Heart right ventricle (tissue), 16 donors: ENCODE data around the gene CELF4. TPM values are rescaled to one million over a fixed set of nuclear protein-coding genes. Genes with fewer than 3 reads are reported as not detected.

ENCODE experiments used
- ATAC-seq, 8 donors: fragments of 200-7000 bp; cut with Tn5 transposase; one replicate each; pipeline ENCODE4 v1.9.1; 2020; ENCODE audit warnings: mild to moderate bottlenecking in 8 of 8, moderate library complexity in 8 of 8, moderate number of reproducible peaks in 1 of 8
- DNase-seq, 2 donors: peaks; one replicate each; pipeline ENCODE4 v3.0.0-alpha.2; 2020
- H3K27ac ChIP-seq, 10 donors: fragments of 200-600 bp; sonication (generic) in 2 of 10; one replicate each; pipeline versions ENCODE4 v1.5.0 to v1.8.0; 2020 to 2022; ENCODE audit warnings: mild to moderate bottlenecking in 3 of 10
- H3K27me3 ChIP-seq, 7 donors: fragments of 200-600 bp; one replicate each; pipeline ENCODE4 v1.8.0; 2021 to 2022; ENCODE audit warnings: mild to moderate bottlenecking in 2 of 7
- H3K36me3 ChIP-seq, 9 donors: fragments of 200-600 bp; sonication (generic) in 1 of 9; one replicate each; pipeline versions ENCODE4 v1.5.0 to v1.8.0; 2020 to 2022; ENCODE audit warnings: mild to moderate bottlenecking in 2 of 9
- H3K4me1 ChIP-seq, 9 donors: fragments of 200-600 bp; sonication (generic) in 1 of 9; one replicate each; pipeline versions ENCODE4 v1.5.0 to v1.8.0; 2020 to 2022; ENCODE audit warnings: mild to moderate bottlenecking in 4 of 9
- H3K4me3 ChIP-seq, 10 donors: fragments of 200-600 bp; sonication (generic) in 2 of 10; one replicate each; pipeline versions ENCODE4 v1.5.0 to v1.8.0; 2020 to 2022; ENCODE audit warnings: mild to moderate bottlenecking in 7 of 10, moderate library complexity in 2 of 10
- H3K9me3 ChIP-seq, 11 donors: fragments of 200-600 bp in 10 of 11; sonication (generic) in 2 of 11; one replicate each; pipeline versions ENCODE4 v1.5.0 to v1.8.0; 2013 to 2022; ENCODE audit warnings: mild to moderate bottlenecking in 2 of 11, control low read depth in 1 of 11, moderate library complexity in 1 of 11
- WGBS, 2 donors: extraction: QIAGEN DNeasy Blood & Tissue Kit; methylation state at CpG; one replicate each; pipeline ENCODE4 v1.1.7; 2013; ENCODE audit warnings: inconsistent platforms in 1 of 2; 5-methylcytosine and 5-hydroxymethylcytosine counted together
- intact Hi-C, 10 donors: fragments of 100-400 bp; cut with DNase I; formaldehyde crosslinking; loops; one replicate each; pipeline versions ENCODE4 v1.11.1 to v1.14.2; 2022
- polyA plus RNA-seq, 2 donors: library from polyadenylated mRNA; stranded (reverse); fragments of 200-250 nt; gene quantifications; one replicate each; pipeline ENCODE4 v1.2.3, GENCODE V29; 2013
- total RNA-seq, 10 donors: library from RNA; stranded (reverse); fragmentation: NEBNext Ultra II Directional in 3 of 10; extraction: Animal tissue kit (Norgen Biotek cat#: 25700) in 3 of 10; gene quantifications; one replicate each; pipeline versions ENCODE4 v1.2.1 to v1.2.4, GENCODE V29; 2021 to 2023
- TF ChIP-seq, protein P1 (sequence below), 9 donors: fragments of 200-600 bp; sonication (generic) in 2 of 9; IDR thresholded peaks; one replicate each; pipeline versions ENCODE4 v1.5.0 to v1.8.0; 2021 to 2022; ENCODE audit warnings: antibody characterized with exemption in 9 of 9, mild to moderate bottlenecking in 5 of 9, moderate library complexity in 1 of 9
- donor health status: Arrhythmogenic right ventricular cardiomyopathy.
- donor health status: ischemic (EF 13 %, LVEDD 7.1; RV severe dilation, severe dysfunction).
- donor health status: healthy with polysubstance abuse.
- donor health status: DM: no; HTN: yes; CAD: no.
- donor health status: DM: no; HTN: no; CAD: no.
- donor health status: ischemic (EF 25% LVEDD 6.9; RV normal size, moderate dysfunction).
- donor health status: ischemic (EF 25% LVEDD 5.7; RV mildly dilated, moderate dysfunction).
- donor health status: healthy.
- donor health status: DM: yes; HTN: yes; CAD: no.
- donor health status: Ischemic cardiomyopathy.
- donor health status: ischemic (EF 35%, LVEDD 5.7; RV mildly dilated, moderate dysfunction).
- donor health status: nonischemic (EF 11% LVEDD 7.7; RV severe dilation, severe dysfunction).
- donor health status: DM: yes; HTN: yes; CAD: no.
- donor health status: PGD.
- donor health status: ischemic (EF 29% LVEDD 5.4; RV normal size, mild dysfunction).
- donor health status: nonischemic (EF 23%, LVEDD 6.1; RV moderate dilation, normal function).

CELF4 gene
- total and polyA plus RNA-seq, 12 donors: 0.07 to 1.2 (median 0.31) TPM; not detected in 1

DNA sequence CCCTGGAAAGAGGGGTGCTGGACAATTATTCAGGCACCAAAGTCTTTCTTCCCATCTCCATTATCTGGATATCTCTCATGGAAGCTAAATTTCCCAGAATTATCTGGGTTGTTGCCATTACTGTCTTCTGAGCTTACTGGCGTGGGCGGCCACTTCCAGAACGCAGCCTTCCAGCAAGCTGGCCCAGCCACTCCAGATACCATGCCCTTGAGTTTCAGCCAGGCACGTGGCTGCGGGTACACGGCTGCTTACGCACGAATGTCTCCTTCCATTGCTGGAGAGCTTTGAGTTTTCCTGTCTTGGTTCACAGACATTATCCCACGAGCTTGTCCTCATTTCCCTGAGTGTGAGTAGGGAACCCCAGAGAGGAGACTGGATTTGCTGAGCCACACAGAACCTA lies 32.7 kb downstream of the CELF4 start:
- H3K27me3 ChIP-seq: peaks cover 0 to 74% (median 33%) of the 10 kb centered on the region in 7 donors
- intact Hi-C loops: loop anchor here in 3 of 10 donors (5.0 to 10.0 kb wide), 3 partner anchors 48 to 146 kb away; no protein-coding TSS in a partner anchor
- no peak for DNase-seq

DNA sequence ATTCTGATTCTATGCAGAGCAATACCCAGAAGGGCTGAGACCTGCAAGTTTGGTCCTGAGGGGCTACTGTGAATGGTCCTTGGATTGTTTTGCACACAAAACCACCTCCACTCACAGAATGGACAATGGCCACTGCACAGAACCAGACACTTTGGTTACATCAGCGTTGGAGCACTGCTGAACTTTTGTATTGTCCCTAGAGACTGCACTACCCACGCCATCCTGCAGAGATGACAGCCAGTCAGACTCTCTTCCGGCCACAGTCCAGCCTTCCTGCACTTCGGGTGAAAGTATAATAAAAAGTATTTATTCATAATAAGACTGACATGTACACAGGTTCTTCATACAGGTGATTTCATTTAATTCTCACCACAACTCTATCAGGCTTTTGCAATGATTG lies 35.7 kb downstream of the CELF4 start:
- intact Hi-C loops: loop anchor here in 3 of 10 donors (5.0 to 10.0 kb wide), 3 partner anchors 45 to 143 kb away; no protein-coding TSS in a partner anchor
- Histone ChIP-seq H3K27ac (no peak overlapping the region), H3K4me3 (no peak overlapping the region), H3K9me3 (no peaks in the 10 kb centered on the region), H3K4me1 (peaks cover 0 to 22% (median 11%) of the 10 kb centered on the region in 9 donors), H3K27me3 (peaks cover 0 to 85% (median 35%) of the 10 kb centered on the region in 7 donors), H3K36me3 (no peaks in the 10 kb centered on the region)
- TF ChIP-seq, protein P1, sequence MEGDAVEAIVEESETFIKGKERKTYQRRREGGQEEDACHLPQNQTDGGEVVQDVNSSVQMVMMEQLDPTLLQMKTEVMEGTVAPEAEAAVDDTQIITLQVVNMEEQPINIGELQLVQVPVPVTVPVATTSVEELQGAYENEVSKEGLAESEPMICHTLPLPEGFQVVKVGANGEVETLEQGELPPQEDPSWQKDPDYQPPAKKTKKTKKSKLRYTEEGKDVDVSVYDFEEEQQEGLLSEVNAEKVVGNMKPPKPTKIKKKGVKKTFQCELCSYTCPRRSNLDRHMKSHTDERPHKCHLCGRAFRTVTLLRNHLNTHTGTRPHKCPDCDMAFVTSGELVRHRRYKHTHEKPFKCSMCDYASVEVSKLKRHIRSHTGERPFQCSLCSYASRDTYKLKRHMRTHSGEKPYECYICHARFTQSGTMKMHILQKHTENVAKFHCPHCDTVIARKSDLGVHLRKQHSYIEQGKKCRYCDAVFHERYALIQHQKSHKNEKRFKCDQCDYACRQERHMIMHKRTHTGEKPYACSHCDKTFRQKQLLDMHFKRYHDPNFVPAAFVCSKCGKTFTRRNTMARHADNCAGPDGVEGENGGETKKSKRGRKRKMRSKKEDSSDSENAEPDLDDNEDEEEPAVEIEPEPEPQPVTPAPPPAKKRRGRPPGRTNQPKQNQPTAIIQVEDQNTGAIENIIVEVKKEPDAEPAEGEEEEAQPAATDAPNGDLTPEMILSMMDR (IDR thresholded peaks at IDR 0.05): no peak
- ATAC-seq (peak in 6 of 8 donors; percentile 50 to 88 (median 74)), DNase-seq (peak in 1 of 2 donors; percentile 33)
- 37 to 41% methylated on average over 4 of the region's 4 CpGs for WGBS, 2 donors

More for the DNA sequence above, 32.7 kb downstream of the CELF4 start:
- TF ChIP-seq, protein P1 (IDR thresholded peaks at IDR 0.05): no peak
- peaks cover 0 to 30% (median 11%) of the 10 kb centered on the region in 9 donors for H3K4me1 ChIP-seq
- H3K27ac ChIP-seq: no peak overlapping the region
- WGBS, 2 donors: 82 to 86% methylated on average over 9 of the region's 9 CpGs
- H3K9me3 ChIP-seq: no peaks in the 10 kb centered on the region
- no peaks in the 10 kb centered on the region for H3K36me3 ChIP-seq
- no peak for ATAC-seq
- H3K4me3 ChIP-seq: no peak overlapping the region

DNA sequence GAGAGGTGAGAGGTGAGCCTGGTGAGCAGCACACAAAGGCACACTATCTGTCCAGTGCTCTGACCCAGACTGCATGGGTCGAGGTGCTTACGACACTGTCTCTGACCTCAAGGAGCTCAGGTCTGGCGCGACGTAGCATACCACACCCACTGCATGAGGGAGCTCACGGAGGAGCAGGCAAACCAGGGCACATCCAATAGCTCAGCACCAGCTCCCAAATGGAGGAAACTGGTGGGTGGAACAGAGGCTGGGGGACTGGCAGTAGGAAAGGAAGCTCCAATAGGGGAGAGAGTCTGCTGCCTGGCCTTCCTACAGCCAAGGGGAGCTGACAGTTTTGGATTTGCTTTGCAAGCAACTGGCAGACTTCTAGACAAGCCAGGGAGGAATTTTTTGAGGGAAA lies 36.3 kb downstream of the CELF4 start:
- H3K27me3 ChIP-seq: peaks cover 0 to 88% (median 41%) of the 10 kb centered on the region in 7 donors
- ATAC-seq (no peak), DNase-seq (no peak)
- no peaks in the 10 kb centered on the region for H3K36me3 ChIP-seq
- WGBS, 2 donors: 77 to 81% methylated on average over 6 of the region's 6 CpGs
- H3K4me3 ChIP-seq: no peak overlapping the region
- no peak overlapping the region for H3K27ac ChIP-seq
- no peaks in the 10 kb centered on the region for H3K9me3 ChIP-seq
- H3K4me1 ChIP-seq: peaks cover 0 to 22% (median 11%) of the 10 kb centered on the region in 9 donors
- intact Hi-C loops: no loop called here
- TF ChIP-seq, protein P1 (IDR thresholded peaks at IDR 0.05): no peak

- H3K27ac ChIP-seq: no peak overlapping the region
- intact Hi-C loops: no loop called here
- DNase-seq (no peak), ATAC-seq (no peak)
- peaks cover 0 to 98% (median 59%) of the 10 kb centered on the region in 7 donors for H3K27me3 ChIP-seq
- no peaks in the 10 kb centered on the region for H3K9me3 ChIP-seq
- no peaks in the 10 kb centered on the region for H3K36me3 ChIP-seq
- WGBS, 2 donors: 82 to 87% methylated on average over 3 of the region's 3 CpGs
- no peak overlapping the region for H3K4me3 ChIP-seq
- H3K4me1 ChIP-seq: peaks cover 0 to 22% (median 11%) of the 10 kb centered on the region in 9 donors
- TF ChIP-seq, protein P1 (IDR thresholded peaks at IDR 0.05): no peak
These were observed 38.2 kb downstream of the CELF4 start for GRCh38 chr18:37527395-37527794.
